HG03108 (cell line): ENCODE results near the gene CLDN22.

Experiments
- ATAC-seq: cut with Tn5 transposase; IDR thresholded peaks from one replicate; pipeline ENCODE4 v1.9.1; 2021; ENCODE audit warnings: moderate library complexity; ENCODE audit not compliant: unreplicated experiment

Gene CLDN22

GRCh38 chr4:183285886-183286285, 34.2 kb downstream of the CLDN22 start:
- no peak for ATAC-seq

- no peak for ATAC-seq
Measured at GRCh38 chr4:183284965-183285364, 35.1 kb downstream of the CLDN22 start.

GRCh38 chr4:183284258-183284785, 35.8 kb downstream of the CLDN22 start:
- no peak for ATAC-seq

GRCh38 chr4:183276106-183276505, 44.0 kb downstream of the CLDN22 start:
- ATAC-seq: no peak

GRCh38 chr4:183272384-183272783, 47.7 kb downstream of the CLDN22 start:
- no peak for ATAC-seq

GRCh38 chr4:183268556-183268955, 51.5 kb downstream of the CLDN22 start:
- ATAC-seq: no peak
